NCI-H524 treated with DMSO at 0.1 percent for 48 hours (cell line): ENCODE measurements around the gene HID1.

Experiments used
- DNase-seq: peaks from one replicate; lab custom pipeline; 2025; lab: John Stamatoyannopoulos, UW

HID1 gene

GRCh38 chr17:74964988-74965622 is 7.5 kb downstream of the HID1 start:
- DNase-seq: no peak

- no peak for DNase-seq
Measured at GRCh38 chr17:74964246-74964761, 8.3 kb downstream of the HID1 start.

- no peak for DNase-seq
Measured at GRCh38 chr17:74963656-74964055, 8.9 kb downstream of the HID1 start.

- no peak for DNase-seq
Measured at GRCh38 chr17:74962622-74963394, 9.8 kb downstream of the HID1 start.

- peak; percentile 67 for DNase-seq
Measured at GRCh38 chr17:74961657-74962350, 10.8 kb downstream of the HID1 start.

- DNase-seq: peak; percentile 91
Measured at GRCh38 chr17:74960570-74961342, 11.8 kb downstream of the HID1 start.

- no peak for DNase-seq
Measured at GRCh38 chr17:74959826-74960515, 12.6 kb downstream of the HID1 start.

GRCh38 chr17:74957935-74958740 is 14.4 kb downstream of the HID1 start:
- no peak for DNase-seq

GRCh38 chr17:74956093-74956492 is 16.5 kb downstream of the HID1 start:
- no peak for DNase-seq

- DNase-seq: no peak
Measured at GRCh38 chr17:74954665-74955421, 17.7 kb downstream of the HID1 start.

GRCh38 chr17:74954115-74954514 is 18.4 kb downstream of the HID1 start:
- no peak for DNase-seq

- no peak for DNase-seq
Measured at GRCh38 chr17:74953134-74953687, 19.3 kb downstream of the HID1 start.

- DNase-seq: no peak
Measured at GRCh38 chr17:74952431-74953133, 20.0 kb downstream of the HID1 start.

GRCh38 chr17:74951680-74952421 is 20.7 kb downstream of the HID1 start:
- DNase-seq: no peak

GRCh38 chr17:74951065-74951464 is 21.5 kb downstream of the HID1 start:
- DNase-seq: no peak

GRCh38 chr17:74950207-74950606 is 22.4 kb downstream of the HID1 start:
- no peak for DNase-seq

GRCh38 chr17:74949455-74950115 is 23.0 kb downstream of the HID1 start:
- DNase-seq: no peak
